Cerebellar nuclear complex (tissue), 1 donor: ENCODE data around the gene GLIS2.

Experiments
- DNase-seq, 2 experiments: peaks; one replicate each; lab custom pipeline; 2025; lab: John Stamatoyannopoulos, UW

Gene GLIS2

DNA sequence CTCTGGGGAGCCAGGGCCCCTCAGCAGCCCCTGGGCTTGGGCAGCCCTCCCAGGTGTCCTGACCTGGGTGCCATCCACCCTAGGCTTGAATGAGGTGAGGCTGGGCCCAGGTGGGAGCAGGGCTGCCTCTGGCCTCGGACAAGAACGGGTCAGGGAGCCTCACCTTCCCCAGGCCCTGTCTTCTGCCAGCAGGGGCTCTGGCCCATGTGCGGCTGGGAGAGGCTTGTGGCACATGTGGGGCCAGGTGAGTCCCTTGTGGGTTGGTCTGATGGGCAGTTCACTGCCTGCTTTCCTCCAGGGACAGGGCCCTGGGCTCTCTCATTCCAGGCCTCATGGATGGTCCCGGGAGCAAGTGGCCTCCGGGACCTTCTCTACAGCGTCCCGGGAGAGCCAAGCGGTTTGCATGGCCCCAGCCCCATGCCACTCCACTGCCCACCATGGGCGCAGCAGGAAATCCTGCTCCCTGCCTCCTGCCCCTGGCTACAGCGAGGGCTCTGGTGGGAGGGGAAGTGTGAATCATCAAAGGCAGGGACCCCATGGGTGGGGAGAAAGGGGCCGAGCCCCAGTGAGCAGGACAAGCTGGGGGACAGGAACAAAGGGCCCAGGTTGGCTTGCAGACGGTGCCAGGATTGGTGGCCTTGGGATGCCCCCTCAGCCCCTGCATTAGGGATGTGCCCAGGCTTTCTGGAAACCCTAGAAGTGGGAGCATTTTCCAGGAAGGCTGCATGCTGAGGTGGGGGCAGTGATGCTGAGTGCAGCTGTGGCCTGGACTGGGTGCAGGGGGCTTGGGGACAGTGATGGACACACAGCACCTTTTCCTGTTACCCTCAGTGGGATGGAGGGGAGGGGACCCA, 68.0 kb downstream of the GLIS2 start:
- no peak for DNase-seq

DNA sequence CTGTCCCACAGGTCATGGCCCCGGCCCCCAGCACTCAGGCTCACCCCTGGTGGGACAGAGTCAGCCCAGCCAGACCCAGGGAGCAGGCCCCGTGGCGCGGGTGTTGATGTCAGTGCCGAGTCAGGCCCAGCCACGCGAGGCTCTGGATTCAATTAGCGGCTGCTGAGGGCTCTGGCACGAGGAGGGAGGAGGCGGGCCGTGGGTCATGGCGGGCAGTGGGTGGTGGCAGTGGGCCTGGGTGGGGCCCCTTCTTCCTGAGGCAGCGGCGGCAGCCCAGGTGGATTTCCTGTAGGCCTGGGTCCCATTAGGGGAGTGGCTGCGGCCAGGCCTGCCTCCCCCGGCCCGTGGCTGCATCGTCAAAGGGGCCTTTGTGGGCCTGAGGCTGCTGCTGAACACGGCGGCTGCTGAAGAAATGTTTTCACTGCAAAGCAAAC, 68.7 kb downstream of the GLIS2 start:
- no peak for DNase-seq

DNA sequence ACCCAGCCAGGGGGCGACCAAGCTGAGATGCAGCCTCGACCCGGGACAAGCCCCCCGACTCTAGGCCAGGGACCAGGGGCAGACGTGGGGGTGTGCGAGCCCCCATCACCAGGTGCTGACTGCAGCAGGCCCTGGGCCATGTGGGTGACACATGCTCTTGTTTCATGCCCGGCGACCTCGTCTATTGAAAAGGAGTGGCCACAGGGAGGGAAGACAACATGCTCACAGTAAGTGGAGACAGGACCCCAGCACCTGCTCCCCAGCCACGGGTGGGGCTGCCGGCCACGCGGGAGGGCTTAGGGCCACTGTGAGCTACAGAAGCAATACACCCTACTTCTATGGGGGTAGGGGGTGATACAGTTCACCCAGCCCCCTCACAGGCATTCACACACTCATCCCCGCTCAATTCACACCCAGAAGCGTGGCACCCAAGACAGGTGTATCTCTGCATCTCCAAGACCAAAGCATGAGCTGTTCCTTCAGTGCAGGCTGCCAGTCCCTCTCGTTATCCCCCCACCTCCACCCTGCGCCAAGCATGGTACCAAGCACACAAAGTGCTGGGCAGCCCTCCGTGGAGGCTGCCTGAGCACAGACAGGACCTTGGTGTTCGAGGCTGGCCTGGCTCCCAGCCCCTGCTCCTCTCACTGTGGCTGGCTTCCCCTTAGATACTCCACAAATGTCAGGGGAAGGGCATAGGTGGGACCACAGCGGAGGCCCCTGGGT, 69.4 kb downstream of the GLIS2 start:
- no peak for DNase-seq

DNA sequence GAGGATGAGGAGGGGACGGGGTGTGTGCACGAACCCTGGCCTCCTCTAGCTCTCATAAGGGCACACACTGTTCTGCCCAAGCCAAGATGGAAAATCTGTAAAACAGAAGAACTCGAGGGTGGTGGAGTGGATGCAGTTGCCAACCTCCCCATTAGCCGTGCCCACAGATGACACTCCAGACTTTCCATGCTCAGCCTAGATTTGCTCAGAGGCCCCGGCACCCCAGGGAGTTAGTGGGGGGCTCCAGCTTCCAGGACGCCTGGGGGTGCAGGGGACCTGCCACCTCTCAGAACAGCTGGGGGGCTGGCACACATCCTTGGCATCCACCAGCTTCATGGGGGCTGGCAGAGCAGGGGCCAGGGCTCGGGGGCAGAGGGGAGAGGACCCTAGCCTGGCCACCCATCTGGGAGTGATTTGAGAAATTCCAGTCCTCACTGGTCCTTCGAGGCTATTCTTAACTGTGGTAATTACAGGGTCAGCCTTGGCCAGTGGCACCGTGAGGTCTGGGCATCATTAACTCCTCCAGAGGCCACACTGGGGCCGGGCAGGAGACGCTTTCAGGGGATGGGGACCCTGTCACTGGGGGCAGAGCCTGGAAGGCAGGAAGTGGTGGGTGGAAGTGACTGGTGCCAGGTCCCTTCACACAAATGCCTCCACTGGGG, 70.1 kb downstream of the GLIS2 start:
- DNase-seq, result no peak

DNA sequence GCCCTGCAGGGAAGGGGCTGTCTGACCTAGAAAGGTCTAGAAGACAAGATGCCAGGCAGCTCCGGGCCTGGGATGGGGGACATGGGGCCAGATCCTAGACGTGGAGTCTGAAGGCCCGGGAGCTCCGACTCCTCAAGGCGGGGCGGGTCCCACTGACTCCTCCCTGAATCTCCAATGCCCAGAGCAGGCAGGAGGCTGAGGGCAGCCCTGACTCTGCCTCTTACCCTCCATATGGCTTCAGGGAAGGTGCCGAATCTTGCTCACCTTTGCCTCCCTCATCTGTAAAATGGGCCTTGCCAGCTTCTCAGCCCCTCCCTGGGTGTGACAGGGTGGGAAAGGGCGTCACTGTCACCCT, 70.6 kb downstream of the GLIS2 start:
- no peak for DNase-seq

DNA sequence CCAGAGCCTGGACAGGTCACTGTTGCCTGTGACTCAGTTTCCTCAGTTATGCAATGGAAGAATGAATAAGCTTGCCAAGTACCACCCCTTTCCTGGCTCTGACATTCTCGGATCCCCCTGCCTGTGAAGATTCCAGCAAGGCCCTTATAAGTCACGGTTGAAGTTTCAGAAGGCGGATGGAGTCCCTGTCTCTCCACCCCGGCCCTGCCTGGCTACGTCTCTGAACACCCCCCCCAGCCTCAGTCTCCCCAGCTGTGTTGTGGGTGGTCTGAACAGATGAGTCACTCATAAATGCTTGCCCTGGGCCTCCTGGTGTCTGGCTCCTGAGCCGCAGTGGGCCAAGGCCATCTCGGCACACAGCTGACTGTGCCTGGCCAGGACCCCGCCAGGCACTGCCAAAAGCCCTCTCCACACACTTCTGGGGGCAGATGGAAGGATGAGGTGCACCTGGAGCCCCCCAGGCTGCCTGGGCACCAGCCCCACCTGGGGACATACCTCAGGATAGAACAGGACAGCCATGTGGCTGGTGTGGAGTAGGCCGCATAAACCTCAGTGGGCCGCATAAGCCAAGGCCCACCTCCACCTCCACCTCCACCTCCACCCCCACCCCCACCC, 71.2 kb downstream of the GLIS2 start:
- no peak for DNase-seq

DNA sequence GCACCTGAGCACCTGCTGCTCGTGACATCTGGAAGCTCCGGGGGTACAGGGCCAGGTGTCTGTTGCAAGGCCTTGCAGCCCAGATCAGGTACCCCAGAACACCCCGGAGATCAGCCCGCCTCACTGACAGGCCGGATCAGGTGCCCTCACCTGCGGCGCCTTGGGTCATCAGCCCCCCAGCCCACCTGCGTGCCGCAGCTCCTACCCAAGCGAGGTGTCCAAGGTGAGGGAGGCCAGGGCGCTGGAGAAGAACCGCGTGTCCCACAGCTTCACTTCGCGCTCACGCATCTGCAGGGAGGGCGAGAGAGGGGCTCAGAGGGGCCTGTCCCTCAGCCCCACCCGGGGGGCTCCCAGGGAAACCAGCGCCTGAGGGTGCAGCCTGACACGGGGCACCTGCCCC, 71.9 kb downstream of the GLIS2 start:
- no peak for DNase-seq

DNA sequence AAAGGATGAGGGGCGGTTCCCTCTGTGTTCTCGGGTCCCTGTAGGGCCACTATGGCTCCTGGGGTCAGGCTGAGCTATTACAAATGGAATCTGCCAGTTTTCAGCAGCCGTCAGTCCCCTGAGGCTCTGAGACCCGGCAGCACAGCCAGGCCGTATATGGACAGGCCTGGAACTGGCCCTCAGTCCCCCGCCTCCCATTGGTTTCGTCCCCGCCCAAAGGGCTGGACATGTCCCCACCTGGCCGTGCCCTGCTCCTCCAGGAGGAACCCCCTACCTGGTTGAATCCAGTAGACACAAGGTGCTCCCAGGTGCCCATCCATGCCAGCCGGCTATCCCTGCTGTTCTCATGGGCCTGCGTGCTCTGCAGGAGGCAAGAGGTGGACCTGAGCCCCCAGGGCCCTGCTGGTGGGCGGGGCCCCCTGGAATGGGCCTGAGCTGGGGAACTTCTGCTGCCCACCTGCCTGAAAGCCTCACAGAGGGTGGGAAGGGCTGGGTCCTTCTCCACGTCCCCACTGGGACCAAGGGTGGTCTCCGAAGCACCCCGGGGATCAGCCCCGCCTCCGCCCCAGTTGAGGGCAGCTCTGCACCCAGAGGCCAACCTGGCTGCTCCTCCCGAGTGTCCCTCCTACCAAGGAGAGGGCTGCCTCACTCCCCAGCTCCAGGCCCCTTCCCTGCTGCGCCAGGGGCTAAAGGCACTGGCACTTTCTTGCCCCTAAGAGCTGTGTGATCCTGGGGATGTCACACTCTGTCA, 72.6 kb downstream of the GLIS2 start:
- no peak for DNase-seq
